Stimulated activated CD4-positive, alpha-beta T cell treated with anti-CD3 and anti-CD28 coated beads, Interleukin-12 subunit alpha, Interleukin-12 subunit beta, amount 100 ng/mL, for 48 hours (primary cell): ENCODE results near the gene ARRDC3.
"Not testable (repeated sequence)": the region's sequence is repeated elsewhere in the genome, so short reads cannot be mapped to it uniquely, and the experiment has no call there.

Experiments
- DNase-seq, 3 donors: peaks; one replicate each; pipeline ENCODE4 v3.0.0-alpha.2; 2020; ENCODE audit warnings: low read depth in 2 of 3, low spot score in 1 of 3

Gene ARRDC3

GRCh38 chr5:91383027-91383955 lies at the start of gene ARRDC3:
TSS of gene ARRDC3 (minus strand) at chr5:91383317. CDS start at chr5:91383092, 225 bp downstream.
- peak; percentile 89 to 95 (median 94) for DNase-seq

DNA sequence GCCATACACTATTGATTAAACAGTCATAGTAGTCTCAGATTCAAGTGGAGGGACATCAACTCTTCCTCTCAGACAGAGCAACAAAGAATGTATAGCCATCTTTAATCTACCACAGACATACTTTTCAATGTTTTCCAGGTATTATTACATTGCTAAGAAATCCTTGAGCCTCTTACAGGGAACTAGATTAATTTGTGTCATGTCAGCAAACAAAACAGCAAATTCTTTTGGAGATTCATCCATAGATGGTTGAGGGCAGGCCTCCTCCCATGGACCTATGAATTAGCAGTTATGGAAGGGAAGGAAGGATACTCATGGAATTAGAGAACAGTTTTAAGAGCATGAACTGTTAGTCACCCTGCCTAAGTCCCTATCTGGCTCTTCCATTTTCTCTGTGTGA lies 47.8 kb upstream of the ARRDC3 start:
- no peak for DNase-seq

DNA sequence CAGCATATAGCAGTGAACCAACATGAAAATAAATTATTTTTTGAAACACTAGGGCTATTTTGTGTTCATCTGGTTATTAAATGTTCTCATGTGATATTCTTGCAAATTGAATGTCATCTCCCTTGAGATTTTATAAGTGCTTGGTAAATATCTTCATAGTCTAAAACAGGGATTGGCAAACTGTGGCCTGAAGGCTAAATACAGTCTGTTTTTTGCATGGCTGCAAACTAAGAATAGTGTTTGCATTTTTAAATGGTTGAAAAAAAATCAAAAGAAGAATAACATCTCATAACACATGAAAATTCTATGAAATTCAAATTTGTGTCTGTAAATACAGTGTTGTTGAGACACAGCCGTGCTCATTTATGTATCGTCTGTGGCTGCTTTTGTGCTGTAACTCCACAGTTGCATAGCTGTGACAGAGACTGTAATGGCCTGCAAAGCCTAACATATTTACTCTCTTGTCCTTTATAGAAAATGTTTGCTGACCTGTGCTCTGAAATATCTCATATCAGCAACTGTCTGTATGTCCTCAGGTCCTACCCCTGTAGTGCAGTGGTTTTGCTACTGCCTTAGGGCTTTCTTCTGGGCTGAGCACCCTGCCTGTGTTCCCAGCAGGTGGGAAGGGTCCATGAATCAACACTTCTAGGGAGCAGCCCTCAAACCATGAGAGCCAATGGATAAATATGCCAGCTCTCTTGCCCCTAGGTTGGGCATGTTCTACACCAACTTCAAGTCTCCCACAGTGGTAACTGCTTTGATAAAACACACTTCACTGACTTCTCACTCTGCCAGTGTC lies 41.7 kb upstream of the ARRDC3 start:
- DNase-seq, result no peak

DNA sequence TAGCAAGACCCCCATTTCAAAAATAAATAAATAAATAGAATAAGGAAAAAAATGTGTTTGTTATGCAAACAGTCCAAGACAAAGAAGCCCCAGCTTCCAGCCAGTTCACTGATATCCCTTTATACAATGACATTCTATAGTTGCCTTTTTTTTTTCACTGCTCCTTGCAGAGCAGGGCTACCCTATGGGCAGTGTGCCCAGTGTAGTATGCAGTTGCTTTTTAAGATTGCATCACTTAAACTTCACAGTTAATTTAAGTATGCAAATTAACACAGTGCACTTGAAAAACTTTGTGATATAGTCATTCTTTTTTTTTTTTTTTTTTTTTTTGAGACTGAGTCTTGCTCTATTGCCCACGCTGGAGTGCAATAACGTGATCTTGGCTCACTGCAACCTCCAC lies 40.8 kb upstream of the ARRDC3 start:
- DNase-seq, result no peak

DNA sequence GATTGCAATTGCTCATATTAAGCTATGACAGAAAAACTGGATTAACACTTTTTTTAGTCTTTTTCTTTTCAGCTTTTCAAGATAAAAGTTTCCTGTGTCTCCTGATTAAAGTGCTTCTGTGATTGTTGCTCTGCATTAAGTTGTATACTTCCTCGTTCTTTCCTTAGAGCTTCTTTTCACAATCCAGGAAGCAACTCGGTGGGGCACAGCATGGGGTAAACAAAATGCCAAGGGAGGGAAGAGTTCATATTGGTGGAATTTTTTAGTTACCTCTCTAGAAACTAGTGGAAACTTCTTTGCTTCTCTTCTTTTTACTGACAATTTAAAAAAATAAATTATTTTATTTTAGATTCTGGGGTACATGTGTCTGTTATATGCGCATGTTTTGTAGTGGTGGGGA lies 37.8 kb upstream of the ARRDC3 start:
- no peak for DNase-seq

- peak; percentile 47 to 74 (median 50) for DNase-seq
These were observed 36.7 kb upstream of the ARRDC3 start for GRCh38 chr5:91419571-91420537.

DNA sequence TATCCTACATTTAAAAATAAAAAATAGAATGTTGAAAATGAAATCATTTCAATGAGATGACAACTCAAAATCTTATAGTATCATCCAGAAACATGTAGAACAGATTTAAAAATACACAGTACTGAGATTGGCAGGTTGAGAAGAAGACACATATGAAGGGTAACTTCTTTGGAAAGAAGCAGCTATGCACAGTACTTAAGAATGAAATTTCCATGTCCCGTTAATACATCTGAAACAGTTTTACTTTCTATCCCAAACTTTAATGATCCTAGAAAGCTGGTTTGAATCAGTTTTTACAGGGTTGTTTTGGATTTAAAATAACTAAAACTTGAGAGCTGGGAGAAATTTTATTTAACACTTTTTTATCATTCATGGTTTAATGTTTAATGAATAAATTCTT lies 36.0 kb upstream of the ARRDC3 start:
- DNase-seq, result no peak

- DNase-seq, result no peak
These were observed 35.0 kb upstream of the ARRDC3 start for GRCh38 chr5:91418158-91418557.

DNA sequence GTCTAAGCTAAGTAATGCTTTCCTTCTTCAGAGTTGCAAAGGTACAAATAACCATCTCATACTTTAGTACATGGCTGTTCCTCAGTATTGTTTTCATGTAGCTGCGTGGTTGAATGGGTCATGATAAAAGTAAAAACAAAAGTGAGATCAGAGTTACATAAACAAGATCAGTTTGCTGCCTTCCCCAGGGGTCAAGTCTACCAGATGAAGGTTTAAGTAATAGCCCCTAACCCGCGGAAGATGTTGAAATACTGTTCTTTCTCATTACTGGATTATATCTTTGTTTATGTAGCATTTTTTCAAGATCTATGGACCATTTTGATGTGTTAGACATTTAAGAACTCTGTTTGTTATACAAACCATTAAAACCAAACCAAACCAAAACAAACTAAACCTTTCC lies 34.1 kb upstream of the ARRDC3 start:
- DNase-seq, result no peak

DNA sequence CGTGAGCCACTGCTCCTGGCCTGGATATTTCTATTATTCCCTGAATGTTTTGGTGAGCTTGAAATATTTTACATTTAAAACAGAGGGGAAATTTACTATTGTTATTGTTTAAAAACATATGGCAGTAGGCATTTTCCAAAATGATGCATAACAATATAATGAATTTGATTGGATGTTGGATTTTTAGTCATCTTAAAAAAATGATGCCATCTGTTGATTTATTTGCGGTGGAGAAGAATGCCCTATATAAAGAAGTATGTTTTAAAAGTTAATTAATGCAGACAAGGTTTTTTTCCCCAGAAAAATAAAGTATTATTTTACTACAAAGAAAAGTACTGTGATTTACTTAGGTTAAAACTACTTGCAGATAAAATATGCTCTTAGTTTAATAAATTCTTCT lies 33.4 kb upstream of the ARRDC3 start:
- DNase-seq, result no peak

GRCh38 chr5:91409304-91409703 lies 26.2 kb upstream of the ARRDC3 start:
- no peak for DNase-seq

GRCh38 chr5:91408710-91409109 lies 25.6 kb upstream of the ARRDC3 start:
- DNase-seq, result no peak

GRCh38 chr5:91407204-91407603 lies 24.1 kb upstream of the ARRDC3 start:
- DNase-seq, result no peak

DNA sequence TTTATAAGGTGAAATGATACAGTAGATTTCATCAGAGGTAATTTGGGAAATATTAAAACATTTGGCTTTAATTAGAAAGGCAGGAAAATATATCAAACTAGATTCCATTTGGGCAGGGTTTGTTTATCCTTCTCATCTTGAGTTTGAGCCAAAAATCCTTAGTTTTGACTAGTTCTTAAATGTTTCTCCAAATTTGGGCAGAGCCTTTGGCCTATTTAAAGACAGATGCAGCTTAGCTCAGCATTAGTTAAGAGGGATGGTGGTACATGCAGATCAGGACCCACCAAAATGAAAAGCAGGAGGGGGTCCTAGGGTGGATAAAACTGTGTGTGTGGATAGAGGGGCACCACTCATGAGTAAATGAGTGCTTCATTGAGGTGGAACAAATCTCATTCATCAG lies 20.3 kb upstream of the ARRDC3 start:
- DNase-seq, result no peak

DNA sequence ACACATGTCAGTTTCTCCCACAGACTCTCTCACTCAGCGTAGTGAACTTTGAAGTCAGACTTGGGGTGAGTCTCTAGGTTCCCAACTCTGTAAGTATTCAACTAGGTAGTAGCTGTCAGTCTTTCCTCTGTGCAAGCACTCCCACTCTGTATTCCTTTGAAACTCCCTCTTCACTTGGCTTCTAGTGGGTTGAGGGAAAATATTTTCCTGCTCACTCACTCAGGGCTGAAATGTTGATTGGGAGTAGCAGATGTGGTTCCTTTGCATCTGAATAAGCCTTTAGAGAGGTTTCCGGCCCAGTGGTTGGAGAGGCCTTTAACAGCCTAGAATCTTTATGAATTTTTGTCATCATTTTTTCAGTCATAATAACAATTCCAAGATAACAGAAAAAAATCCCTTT lies 18.1 kb upstream of the ARRDC3 start:
- DNase-seq, result no peak

- DNase-seq, result no peak
These were observed 14.7 kb upstream of the ARRDC3 start for GRCh38 chr5:91397791-91398190.

DNA sequence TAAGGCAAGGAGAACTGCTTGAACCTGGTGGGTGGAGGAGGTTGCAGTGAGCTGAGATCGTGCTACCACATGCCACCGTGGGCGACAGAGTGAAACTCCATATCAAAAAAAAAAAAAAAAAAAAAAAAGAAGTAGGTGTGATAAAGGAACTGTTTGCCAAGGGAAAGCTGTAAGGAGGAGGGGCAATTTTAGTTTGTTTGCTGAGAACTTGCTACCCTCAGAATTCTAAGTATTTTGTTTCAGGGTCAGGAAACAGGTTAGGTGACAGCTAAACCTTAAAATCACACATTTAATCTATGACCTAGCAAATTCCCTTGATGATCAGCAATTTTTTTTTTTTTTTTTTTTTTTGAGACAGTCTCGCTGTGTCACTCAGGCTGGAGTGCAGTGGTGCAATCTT lies 7.2 kb upstream of the ARRDC3 start:
- no peak for DNase-seq

- DNase-seq, result not testable (repeated sequence)
These were observed 6.4 kb upstream of the ARRDC3 start for GRCh38 chr5:91389555-91389954.

- DNase-seq, result no peak
These were observed 5.2 kb upstream of the ARRDC3 start for GRCh38 chr5:91388362-91388761.

DNA sequence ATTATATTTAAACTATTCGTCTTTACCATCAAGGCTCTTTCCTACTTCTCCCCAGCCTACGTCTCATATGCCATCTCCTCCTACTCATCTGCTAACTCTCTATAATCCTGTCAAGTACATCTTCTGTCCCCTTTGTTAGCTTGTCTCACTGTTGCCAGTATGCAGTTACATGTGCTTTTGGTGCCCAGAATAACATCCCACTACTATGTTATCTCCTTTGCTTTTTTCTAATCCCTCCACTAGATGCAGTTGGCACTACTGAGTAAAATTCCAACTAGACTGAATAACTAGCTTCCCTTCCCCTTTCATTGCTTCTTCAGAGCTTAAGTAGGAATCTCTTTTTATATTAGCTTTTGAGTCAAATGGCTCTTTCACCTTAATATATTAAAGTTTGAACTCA lies 3.0 kb upstream of the ARRDC3 start:
- no peak for DNase-seq

GRCh38 chr5:91385596-91385995 lies 2.5 kb upstream of the ARRDC3 start:
- not testable (repeated sequence) for DNase-seq
